Measurements from ENCODE around the gene MCCC2.
"Not testable (repeated sequence)": the region's sequence is repeated elsewhere in the genome, so short reads cannot be mapped to it uniquely, and the experiment has no call there.

MCCC2 gene

GRCh38 chr5:71600783-71601182, 13.6 kb downstream of the MCCC2 start:
- no peak for DNase-seq

GRCh38 chr5:71601222-71602026, 14.3 kb downstream of the MCCC2 start:
- DNase-seq: peak; percentile 78

- not testable (repeated sequence) for DNase-seq
Observed at GRCh38 chr5:71609916-71610315, 22.8 kb downstream of the MCCC2 start.

- no peak for DNase-seq
Observed at GRCh38 chr5:71615809-71616208, 28.7 kb downstream of the MCCC2 start.

- no peak for DNase-seq
Observed at GRCh38 chr5:71620630-71621029, 33.5 kb downstream of the MCCC2 start.

GRCh38 chr5:71621268-71621667, 34.1 kb downstream of the MCCC2 start:
- no peak for DNase-seq

GRCh38 chr5:71621741-71622140, 34.6 kb downstream of the MCCC2 start:
- DNase-seq: no peak

- no peak for DNase-seq
Observed at GRCh38 chr5:71623221-71623794, 36.2 kb downstream of the MCCC2 start.

GRCh38 chr5:71629950-71630349, 42.8 kb downstream of the MCCC2 start:
- DNase-seq: no peak

GRCh38 chr5:71631070-71631469, 43.9 kb downstream of the MCCC2 start:
- DNase-seq: no peak

GRCh38 chr5:71632168-71632567, 45.0 kb downstream of the MCCC2 start:
- DNase-seq: no peak

- no peak for DNase-seq
Observed at GRCh38 chr5:71633255-71634155, 46.4 kb downstream of the MCCC2 start.

GRCh38 chr5:71637133-71637532, 50.0 kb downstream of the MCCC2 start:
- no peak for DNase-seq

GRCh38 chr5:71640408-71640807, 53.3 kb downstream of the MCCC2 start:
- DNase-seq: no peak

GRCh38 chr5:71645030-71645429, 57.9 kb downstream of the MCCC2 start:
- DNase-seq: no peak

- not testable (repeated sequence) for DNase-seq
Observed at GRCh38 chr5:71650940-71651339, 63.8 kb downstream of the MCCC2 start.

- DNase-seq: no peak
Observed at GRCh38 chr5:71651579-71651978, 64.4 kb downstream of the MCCC2 start.

GRCh38 chr5:71652349-71652748, 65.2 kb downstream of the MCCC2 start:
- DNase-seq: no peak

- DNase-seq: no peak
Observed at GRCh38 chr5:71652803-71653543, 65.8 kb downstream of the MCCC2 start.

GRCh38 chr5:71658916-71659662, 71.9 kb downstream of the MCCC2 start:
- DNase-seq: no peak

GRCh38 chr5:71662381-71662780, 75.2 kb downstream of the MCCC2 start:
- no peak for DNase-seq
